Peyer's patch (tissue), 4 donors: Measurements from ENCODE around the gene ARHGAP15.

Experiments
- POLR2A ChIP-seq, 2 donors: fragments of 450-650 bp; IDR thresholded peaks; one replicate each; pipeline ENCODE4 v1.5.1; 2017; ENCODE audit warnings: antibody characterized with exemption in 2 of 2, mild to moderate bottlenecking in 2 of 2, moderate library complexity in 2 of 2
- TF ChIP-seq, protein P1 (sequence below), 6 experiments: fragments of 450-650 bp in 4 of 6; fragments of 200-600 bp in 2 of 6; sonication (generic) in 1 of 6; IDR thresholded peaks; one replicate each; pipeline ENCODE4 v1.5.1; 2017 to 2019; ENCODE audit warnings: antibody characterized with exemption in 6 of 6, mild to moderate bottlenecking in 3 of 6, moderate library complexity in 1 of 6

GRCh38 chr2:143807192-143807591 is 678.0 kb downstream of the ARHGAP15 start:
- TF ChIP-seq, protein P1, sequence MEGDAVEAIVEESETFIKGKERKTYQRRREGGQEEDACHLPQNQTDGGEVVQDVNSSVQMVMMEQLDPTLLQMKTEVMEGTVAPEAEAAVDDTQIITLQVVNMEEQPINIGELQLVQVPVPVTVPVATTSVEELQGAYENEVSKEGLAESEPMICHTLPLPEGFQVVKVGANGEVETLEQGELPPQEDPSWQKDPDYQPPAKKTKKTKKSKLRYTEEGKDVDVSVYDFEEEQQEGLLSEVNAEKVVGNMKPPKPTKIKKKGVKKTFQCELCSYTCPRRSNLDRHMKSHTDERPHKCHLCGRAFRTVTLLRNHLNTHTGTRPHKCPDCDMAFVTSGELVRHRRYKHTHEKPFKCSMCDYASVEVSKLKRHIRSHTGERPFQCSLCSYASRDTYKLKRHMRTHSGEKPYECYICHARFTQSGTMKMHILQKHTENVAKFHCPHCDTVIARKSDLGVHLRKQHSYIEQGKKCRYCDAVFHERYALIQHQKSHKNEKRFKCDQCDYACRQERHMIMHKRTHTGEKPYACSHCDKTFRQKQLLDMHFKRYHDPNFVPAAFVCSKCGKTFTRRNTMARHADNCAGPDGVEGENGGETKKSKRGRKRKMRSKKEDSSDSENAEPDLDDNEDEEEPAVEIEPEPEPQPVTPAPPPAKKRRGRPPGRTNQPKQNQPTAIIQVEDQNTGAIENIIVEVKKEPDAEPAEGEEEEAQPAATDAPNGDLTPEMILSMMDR (IDR thresholded peaks at IDR 0.05), result no peak
- TF ChIP-seq POLR2A (IDR thresholded peaks at IDR 0.05), result no peak
